Erythroblast (primary cell): Measurements from ENCODE around the gene SLC1A3.

ENCODE experiments used
- GATA1 ChIP-seq: IDR thresholded peaks from 2 replicates; pipeline ENCODE4 v1.6.1; 2011; ENCODE audit warnings: low read depth, mild to moderate bottlenecking, control low read depth, low read length, moderate library complexity
- POLR2A ChIP-seq: IDR thresholded peaks from 2 replicates; pipeline ENCODE4 v1.6.1; 2011; ENCODE audit warnings: mild to moderate bottlenecking, low read length

DNA sequence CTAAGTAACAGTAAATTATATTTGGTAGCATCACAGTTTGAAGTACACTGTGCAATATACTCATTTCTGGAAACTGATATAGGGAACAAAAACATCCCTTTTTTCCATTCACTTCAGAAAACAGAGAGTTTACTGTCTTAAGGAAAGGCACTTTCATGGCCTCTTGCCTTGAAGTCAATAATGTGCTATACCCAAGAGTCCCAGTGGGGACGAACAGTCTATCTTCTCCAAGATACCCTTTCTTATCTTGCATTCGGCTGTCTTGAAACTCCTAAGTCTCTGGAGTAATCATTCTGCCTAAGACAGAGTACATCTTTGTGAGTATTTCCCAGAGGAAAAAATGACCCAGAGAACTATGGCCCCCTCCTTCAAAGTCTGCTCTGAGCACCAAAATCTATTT is 107.1 kb downstream of the SLC1A3 start:
- TF ChIP-seq POLR2A (no peak), GATA1 (no peak)
